DOHH2 (cell line): ENCODE data around the gene TERT.

Experiments used
- H3F3A ChIP-seq: fragments of 200-600 bp; sonication (generic), shearing (Covaris generic); 2 replicates; pipeline ENCODE4 v1.6.0; 2016; ENCODE audit warnings: antibody characterized with exemption, mild to moderate bottlenecking; ENCODE audit not compliant: control insufficient read depth, insufficient read depth
- H3K27ac ChIP-seq: fragments of 200-600 bp; sonication (generic); 2 replicates; pipeline ENCODE4 v1.5.1; 2014; ENCODE audit warnings: low read depth, mild to moderate bottlenecking, low read length, moderate library complexity
- H3K27me3 ChIP-seq: fragments of 200-600 bp; sonication (generic); 2 replicates; pipeline ENCODE4 v1.6.1; 2014; ENCODE audit warnings: mild to moderate bottlenecking, low read length, mixed read lengths; ENCODE audit not compliant: control insufficient read depth
- H3K36me3 ChIP-seq: fragments of 200-600 bp; sonication (generic); 2 replicates; pipeline ENCODE4 v1.6.1; 2014; ENCODE audit warnings: mild to moderate bottlenecking, low read length, moderate library complexity, mixed read lengths; ENCODE audit not compliant: control insufficient read depth
- H3K4me1 ChIP-seq: fragments of 200-600 bp; sonication (generic); 2 replicates; pipeline ENCODE4 v1.6.1; 2014; ENCODE audit warnings: mild to moderate bottlenecking, low read length, mixed read lengths; ENCODE audit not compliant: control insufficient read depth
- H3K4me2 ChIP-seq: fragments of 200-600 bp; sonication (generic); 2 replicates; pipeline ENCODE4 v1.6.0; 2014; ENCODE audit warnings: mild to moderate bottlenecking, low read length, moderate library complexity
- H3K4me3 ChIP-seq: fragments of 200-600 bp; sonication (generic); 2 replicates; pipeline ENCODE4 v1.5.1; 2014; ENCODE audit warnings: mild to moderate bottlenecking, low read length, mixed read lengths
- H3K79me2 ChIP-seq: fragments of 200-600 bp; sonication (generic); 2 replicates; pipeline ENCODE4 v1.6.1; 2014; ENCODE audit warnings: mild to moderate bottlenecking, low read length, mixed read lengths; ENCODE audit not compliant: control insufficient read depth
- H3K9me2 ChIP-seq: fragments of 200-600 bp; sonication (generic); replicated peaks from 2 replicates; pipeline ENCODE4 v1.6.1; 2014; ENCODE audit warnings: mild to moderate bottlenecking, low read length, mixed read lengths; ENCODE audit not compliant: control insufficient read depth
- H3K9me3 ChIP-seq: fragments of 200-600 bp; sonication (generic); 2 replicates; pipeline ENCODE4 v1.6.1; 2014; ENCODE audit warnings: antibody characterized with exemption, low read length, mixed read lengths; ENCODE audit not compliant: control insufficient read depth, insufficient read depth
- H4K20me1 ChIP-seq: fragments of 200-600 bp; sonication (generic); 2 replicates; pipeline ENCODE4 v1.6.0; 2014; ENCODE audit warnings: low read depth, mild to moderate bottlenecking, antibody characterized with exemption, low read length, moderate library complexity; ENCODE audit not compliant: control insufficient read depth, insufficient read depth
- CTCF ChIP-seq: fragments of 200-600 bp; sonication (generic); IDR thresholded peaks from one replicate; pipeline ENCODE4 v1.5.1; 2014; ENCODE audit warnings: antibody characterized with exemption, mild to moderate bottlenecking, low read depth, low read length; ENCODE audit not compliant: poor library complexity, severe bottlenecking
- EZH2phosphoT487 ChIP-seq: fragments of 200-600 bp; sonication (generic); IDR thresholded peaks from 2 replicates; pipeline ENCODE4 v1.6.1; 2017; ENCODE audit warnings: borderline replicate concordance, mild to moderate bottlenecking, antibody characterized with exemption, low read length, moderate library complexity, mixed read lengths

TERT gene

GRCh38 chr5:1222621-1223277 lies 72.1 kb downstream of the TERT start:
- Histone ChIP-seq H3K9me3 (peaks cover 5% of the 10 kb centered on the region; the same call in 1 of the 2 replicates), H3K9me2 (no peaks in the 10 kb centered on the region), H3F3A (no peaks in the 10 kb centered on the region), H4K20me1 (no peaks in the 10 kb centered on the region), H3K4me2 (no peak overlapping the region), H3K27ac (no peak overlapping the region), H3K79me2 (no peaks in the 10 kb centered on the region), H3K4me1 (no peaks in the 10 kb centered on the region), H3K27me3 (no peaks in the 10 kb centered on the region), H3K36me3 (no peaks in the 10 kb centered on the region), H3K4me3 (no peak overlapping the region)
- no peak for TF ChIP-seq EZH2phosphoT487
- no peak for TF ChIP-seq CTCF

- Histone ChIP-seq H3K9me2 (no peaks in the 10 kb centered on the region), H3K4me2 (no peak overlapping the region), H4K20me1 (no peaks in the 10 kb centered on the region), H3K27ac (no peak overlapping the region), H3K27me3 (no peaks in the 10 kb centered on the region), H3K79me2 (no peaks in the 10 kb centered on the region), H3K4me3 (no peak overlapping the region), H3K36me3 (no peaks in the 10 kb centered on the region), H3K9me3 (peaks cover 5% of the 10 kb centered on the region; the same call in 1 of the 2 replicates), H3K4me1 (no peaks in the 10 kb centered on the region), H3F3A (no peaks in the 10 kb centered on the region)
- TF ChIP-seq CTCF (no peak), EZH2phosphoT487 (no peak)
Observed at GRCh38 chr5:1222147-1222546, 72.7 kb downstream of the TERT start.

GRCh38 chr5:1221721-1222120 lies 73.1 kb downstream of the TERT start:
- H3K4me1 ChIP-seq, result no peaks in the 10 kb centered on the region
- peaks cover 5% of the 10 kb centered on the region; the same call in 1 of the 2 replicates for H3K9me3 ChIP-seq
- no peaks in the 10 kb centered on the region for H3K79me2 ChIP-seq
- H3K4me3 ChIP-seq, result no peak overlapping the region
- no peaks in the 10 kb centered on the region for H3K27me3 ChIP-seq
- H3K4me2 ChIP-seq, result no peak overlapping the region
- TF ChIP-seq CTCF (no peak), EZH2phosphoT487 (no peak)
- no peak overlapping the region for H3K27ac ChIP-seq
- H3F3A ChIP-seq, result no peaks in the 10 kb centered on the region
- no peaks in the 10 kb centered on the region for H3K36me3 ChIP-seq
- no peaks in the 10 kb centered on the region for H4K20me1 ChIP-seq
- no peaks in the 10 kb centered on the region for H3K9me2 ChIP-seq
